Measurements from ENCODE around the gene AADAC.
"Not testable (repeated sequence)": the region's sequence is repeated elsewhere in the genome, so short reads cannot be mapped to it uniquely, and the experiment has no call there.

Gene AADAC

DNA sequence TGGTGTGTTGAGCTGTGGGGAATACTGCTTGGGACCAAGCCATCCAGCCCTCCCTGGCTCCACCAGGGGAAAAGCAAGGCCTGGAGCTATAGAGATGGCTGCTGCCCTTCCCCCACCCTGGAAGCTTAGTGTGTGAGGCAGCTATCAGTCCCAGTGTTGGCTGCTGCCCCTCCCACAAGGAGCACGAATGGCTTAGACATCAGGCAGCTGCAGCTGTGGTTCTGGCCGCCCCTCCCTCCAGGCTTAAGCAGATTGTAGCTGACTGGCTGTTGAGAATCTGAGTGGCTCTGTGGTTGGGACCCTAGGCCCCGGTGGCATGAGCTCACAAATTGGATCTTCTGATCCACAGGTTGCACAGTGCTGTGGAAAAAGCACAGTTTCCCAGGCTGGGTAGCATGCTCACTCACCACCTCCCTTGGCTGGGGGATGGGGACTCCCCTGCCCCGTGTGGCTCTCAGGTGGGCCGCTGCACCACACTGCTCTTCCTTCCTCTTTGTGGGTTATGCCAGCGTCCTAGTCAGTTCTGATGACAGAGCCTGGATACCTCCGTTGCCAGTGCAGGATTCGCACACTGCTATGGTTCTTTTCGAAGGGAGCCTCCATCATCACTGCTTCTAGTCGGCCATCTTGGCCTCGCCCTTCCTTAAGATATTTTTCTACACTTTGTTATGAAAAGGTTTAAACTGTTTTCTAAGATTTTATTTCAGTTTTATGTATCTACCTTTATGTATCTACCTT is 38.3 kb downstream of the AADAC start:
- DNase-seq (ENCODE audit: low spot score), result no peak
- FAIRE-seq, result no peak

DNA sequence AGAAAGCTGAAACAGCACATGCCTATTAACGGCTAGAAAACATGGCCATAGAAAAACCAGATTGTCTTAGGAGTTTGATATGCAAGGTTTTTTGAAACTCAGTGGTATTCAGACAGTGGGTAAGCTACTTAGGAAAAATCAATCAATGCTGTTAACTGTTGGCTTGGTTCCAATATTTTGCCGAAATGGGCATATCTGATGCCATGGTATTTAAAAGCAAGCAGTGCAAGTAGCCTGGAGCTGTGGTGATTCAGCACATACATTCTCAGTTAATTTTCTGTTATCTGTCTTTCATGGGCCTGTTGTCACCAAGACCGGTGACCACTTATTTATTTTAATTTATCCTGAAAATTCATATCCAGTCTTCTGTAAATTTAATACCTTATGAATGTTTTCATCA is 42.2 kb downstream of the AADAC start:
- FAIRE-seq, result no peak
- DNase-seq (ENCODE audit: low spot score), result no peak

DNA sequence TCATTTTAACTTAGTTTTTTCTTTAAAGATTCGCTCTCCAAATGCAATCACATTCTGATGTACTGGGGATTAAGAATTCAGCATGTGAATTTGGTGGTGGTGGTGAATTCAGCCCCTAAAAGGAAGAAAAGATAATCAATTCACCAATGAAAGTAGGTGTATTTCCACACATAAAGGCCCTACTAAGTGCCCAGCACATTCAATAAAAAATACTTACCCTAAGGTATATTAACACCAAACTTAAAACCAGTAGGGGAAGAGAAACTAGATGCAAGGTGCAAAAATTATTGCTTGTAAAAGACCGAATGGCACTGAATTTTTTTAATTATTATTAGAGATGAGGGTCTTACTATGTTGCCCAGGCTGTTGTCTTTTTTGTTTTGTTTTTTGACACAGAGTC is 42.7 kb downstream of the AADAC start:
- DNase-seq (ENCODE audit: low spot score) (no peak), FAIRE-seq (no peak)

DNA sequence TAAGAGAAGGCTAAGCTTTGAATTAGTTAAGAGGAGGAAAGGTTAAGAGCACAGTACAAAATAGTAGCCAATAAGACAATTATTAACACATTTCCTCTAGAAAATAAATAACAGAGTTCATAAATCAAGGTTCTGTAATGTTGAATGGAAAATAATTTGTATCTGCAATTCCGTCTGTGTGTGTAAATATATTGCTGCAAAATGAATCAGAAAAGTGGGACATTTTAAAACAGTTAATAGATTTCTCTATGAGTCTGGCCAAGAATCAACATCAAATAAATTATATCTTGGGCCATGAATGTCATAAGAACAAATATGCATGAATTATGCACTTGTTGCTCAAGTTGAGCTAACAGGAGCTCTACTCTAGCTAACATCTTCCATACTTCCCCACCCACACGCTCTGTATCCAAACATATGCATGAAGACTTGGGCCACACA is 45.3 kb downstream of the AADAC start:
- no peak for DNase-seq (ENCODE audit: low spot score)
- peak; percentile 54 for FAIRE-seq

DNA sequence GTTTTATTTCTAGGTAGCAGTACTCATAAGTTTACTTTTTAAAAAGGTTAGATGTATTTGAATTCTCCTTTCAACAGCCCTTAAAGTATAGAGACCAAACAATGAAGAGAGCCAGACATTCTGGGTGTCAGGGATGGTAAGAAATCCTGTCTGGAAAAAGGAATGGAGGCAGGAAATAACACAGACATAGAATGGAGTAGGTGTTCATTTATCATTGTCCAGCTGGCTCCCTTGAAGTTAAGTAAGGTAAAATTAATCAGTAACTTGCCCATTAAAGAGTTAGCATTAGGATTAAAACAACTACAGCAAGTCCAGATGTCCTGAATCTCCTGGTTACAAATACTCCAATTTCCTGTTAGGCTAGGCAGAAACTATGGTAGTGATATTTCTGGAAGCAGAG is 46.0 kb downstream of the AADAC start:
- peak; percentile 80 for FAIRE-seq
- DNase-seq (ENCODE audit: low spot score), result peak; percentile 51

DNA sequence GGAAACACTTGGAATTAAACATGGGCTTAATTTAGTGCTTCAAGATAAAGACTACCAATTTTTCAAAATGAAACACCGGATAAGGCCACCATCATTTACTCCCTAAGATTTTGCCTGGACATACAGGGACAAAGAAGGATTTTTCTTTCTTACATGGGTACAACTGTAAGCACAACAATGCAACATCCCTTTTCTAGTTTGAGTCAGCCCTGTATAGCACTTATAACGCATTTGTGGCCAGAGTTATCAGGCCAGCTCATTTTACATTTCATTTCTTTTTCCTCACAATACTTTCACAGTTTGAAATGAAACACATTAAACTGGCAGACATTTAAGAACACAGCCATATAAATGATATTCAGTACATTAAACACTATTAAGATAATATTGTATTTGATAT is 49.7 kb downstream of the AADAC start:
- DNase-seq (ENCODE audit: low spot score), result no peak
- FAIRE-seq, result no peak

DNA sequence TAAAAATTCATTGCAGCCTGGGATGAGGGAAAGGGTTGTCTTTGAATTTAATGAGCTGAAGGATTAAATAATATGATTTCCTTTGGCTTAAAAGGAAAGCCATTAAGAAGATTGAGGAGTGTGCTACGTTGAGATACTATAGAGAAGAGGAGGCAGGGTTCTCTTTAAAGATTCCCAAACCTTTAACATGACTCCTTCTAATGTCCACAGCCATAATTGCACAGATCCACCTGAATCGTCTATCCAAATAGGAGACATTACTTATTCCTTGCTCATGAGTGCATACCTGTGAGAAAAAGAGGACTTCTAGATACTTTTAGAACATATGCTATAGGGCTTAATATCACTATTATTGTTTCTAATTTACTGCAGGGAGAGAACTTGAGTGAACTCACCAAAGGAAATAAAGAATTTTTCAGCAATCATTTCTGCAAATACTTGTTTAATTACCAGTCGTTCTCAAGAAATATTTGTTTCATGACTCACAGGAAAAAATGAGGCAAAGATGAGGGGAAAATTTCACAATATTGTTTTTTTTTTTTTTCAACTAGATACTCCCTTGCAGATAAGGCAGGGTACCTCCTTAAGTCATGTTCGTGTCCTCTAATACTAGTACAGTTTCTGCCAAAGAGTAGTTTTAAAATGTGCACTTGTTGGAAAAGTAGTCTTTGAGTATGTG is 50.6 kb downstream of the AADAC start:
- FAIRE-seq (peak; percentile 76), DNase-seq (ENCODE audit: low spot score) (peak; percentile 42)

DNA sequence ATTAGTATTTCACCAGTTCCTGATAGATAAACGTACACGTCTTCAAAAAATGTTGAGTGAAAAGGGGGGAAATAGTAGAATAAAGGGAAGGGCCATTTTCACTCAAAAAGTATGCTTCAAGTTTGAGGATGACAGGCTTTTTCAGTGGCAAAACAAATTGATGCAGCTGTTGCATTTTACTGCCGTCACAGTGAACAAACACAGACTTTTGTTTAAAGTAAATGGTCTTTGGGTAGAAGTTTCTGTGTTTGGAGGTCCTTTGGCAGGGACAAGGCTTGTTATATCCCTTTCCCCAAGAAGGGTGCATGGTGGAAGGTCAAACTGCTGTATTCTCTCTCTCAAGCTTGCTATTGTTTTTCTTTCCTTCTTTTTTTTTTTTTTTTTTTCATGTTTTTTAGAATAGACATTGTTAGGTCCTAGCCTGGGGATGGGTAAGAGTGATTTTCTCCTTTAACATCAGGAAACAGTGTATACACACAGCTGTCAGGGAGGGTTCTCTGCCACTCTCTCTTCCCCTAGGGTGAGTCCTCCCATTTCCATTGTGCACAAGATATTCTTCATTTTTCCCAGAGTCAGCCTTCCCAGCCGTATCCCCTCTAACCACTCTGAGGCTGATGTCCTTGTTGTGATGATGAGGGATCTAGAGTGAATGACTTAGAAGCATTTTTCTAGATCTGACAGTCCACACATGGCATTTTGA is 52.9 kb downstream of the AADAC start:
- DNase-seq (ENCODE audit: low spot score), result no peak

DNA sequence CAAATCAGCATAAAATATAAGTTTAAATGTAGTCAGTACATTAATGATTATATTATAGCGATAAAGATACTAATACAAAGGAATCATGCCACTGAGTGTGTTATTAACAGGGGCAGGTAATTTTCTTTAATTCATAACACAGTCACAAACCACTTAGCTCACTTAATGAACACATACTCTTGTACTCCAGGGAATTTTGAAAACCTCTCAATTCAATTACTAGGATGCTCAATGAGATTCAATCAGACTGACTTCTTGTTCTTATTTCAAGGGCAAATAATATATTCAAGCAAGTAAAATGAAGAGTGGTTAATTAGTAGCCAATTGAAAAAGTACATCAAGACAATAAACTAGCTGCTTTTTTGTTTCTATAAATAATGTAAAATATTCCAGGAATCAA is 53.8 kb downstream of the AADAC start:
- no peak for FAIRE-seq
- no peak for DNase-seq (ENCODE audit: low spot score)

More for the DNA sequence above, 52.9 kb downstream of the AADAC start:
- no peak for FAIRE-seq

DNA sequence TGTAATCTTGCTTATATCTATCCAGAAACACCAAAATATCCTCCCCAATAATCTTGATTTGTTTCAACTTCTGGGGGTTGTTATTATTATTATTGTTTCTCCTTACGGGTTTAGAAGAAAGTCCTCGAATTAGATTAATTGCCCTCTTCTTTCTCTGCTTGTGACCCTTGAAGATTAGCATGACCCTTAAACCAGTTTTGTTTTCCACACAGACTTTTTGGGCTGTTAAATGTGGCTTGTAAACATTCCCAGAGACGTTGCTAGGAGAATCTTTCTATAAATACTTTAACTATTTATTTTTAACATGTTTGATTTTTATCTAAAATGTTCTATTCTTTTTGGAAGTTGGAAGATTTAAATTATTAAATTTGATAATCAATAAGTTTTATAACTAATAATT is 55.3 kb downstream of the AADAC start:
- peak; percentile 69 for FAIRE-seq
- no peak for DNase-seq (ENCODE audit: low spot score)

DNA sequence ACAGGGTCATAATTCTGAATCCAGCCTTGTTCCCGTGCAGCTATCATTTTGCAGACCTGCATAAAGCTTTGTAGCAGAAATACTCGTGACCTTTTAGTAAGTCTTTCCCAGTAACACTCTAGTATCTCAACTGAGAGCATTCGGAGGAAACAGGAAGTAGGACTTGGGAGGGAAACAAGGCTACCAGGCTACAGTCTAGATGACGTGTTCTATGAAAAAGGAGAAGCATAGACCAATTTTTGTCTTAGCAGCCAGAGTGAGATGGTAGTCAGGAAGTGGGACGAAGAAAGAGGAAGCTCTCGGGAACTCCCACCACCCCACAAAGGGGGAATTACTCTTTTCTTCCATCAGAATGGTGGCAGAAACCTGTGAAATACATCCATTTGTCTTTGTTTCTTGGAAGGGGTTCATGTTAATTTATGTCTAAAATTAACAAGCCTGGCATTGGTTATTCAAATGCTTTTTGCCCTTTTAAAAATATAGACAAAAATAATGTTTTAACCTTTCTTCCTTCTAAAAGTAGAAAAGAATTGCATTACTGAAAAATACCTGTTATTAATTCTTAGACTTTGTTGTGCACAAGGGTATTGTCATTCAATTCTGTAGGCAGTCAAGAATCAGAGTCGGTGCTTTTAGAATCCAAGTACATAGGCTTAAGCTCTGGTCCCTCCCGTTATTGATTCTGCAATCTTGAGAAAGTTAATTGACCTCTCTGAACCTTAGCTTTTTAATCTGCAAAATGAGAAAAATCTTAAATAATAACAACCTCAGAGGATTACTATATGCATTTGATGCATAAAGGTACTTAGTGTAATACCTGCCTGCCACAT is 57.9 kb downstream of the AADAC start:
- no peak for FAIRE-seq

DNA sequence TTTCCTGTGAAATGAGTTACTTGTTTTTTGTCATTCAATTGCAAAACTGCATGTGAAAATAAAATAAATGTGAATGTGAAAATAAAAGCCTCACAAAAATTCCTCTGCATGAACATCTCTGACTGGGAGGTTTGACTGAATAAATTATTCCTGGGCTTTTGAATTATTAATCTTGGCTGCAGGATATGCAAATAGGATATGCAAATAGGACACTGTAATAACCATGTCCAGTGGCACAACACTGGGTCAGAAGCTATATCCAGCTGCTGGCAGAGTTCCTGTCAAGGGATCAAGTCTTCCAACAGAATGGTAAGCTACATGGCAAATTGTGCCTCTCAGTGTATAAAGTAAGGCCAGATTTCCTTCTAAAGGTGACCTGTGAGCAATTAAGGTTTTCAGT is 59.5 kb downstream of the AADAC start, which contains the start of gene SUCNR1:
SUCNR1 (plus strand) TSS at position 246 of the 400 bp plus-strand sequence. CDS start 6,250 bp downstream, outside the sequence.
- DNase-seq (ENCODE audit: low spot score) (no peak), FAIRE-seq (no peak)

More for the DNA sequence above, 57.9 kb downstream of the AADAC start:
- no peak for DNase-seq (ENCODE audit: low spot score)

DNA sequence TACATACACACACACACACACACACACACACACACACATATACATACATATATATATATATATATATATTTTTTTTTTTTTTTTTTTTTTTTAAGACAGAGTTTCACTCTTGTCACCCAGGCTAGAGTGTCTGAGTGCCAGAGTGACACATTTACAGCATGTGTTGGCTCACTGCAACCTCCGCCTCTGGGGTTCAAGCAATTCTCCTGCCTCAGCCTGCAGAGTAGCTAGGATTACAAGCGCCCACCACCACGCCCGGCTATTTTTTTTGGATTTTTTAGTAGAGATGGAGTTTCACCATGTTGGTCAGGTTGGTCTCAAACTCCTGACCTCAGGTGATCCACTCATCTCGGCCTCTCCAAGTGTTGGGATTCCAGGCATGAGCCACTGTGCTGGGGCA is 60.2 kb downstream of the AADAC start:
- not testable (repeated sequence) for DNase-seq (ENCODE audit: low spot score); FAIRE-seq

DNA sequence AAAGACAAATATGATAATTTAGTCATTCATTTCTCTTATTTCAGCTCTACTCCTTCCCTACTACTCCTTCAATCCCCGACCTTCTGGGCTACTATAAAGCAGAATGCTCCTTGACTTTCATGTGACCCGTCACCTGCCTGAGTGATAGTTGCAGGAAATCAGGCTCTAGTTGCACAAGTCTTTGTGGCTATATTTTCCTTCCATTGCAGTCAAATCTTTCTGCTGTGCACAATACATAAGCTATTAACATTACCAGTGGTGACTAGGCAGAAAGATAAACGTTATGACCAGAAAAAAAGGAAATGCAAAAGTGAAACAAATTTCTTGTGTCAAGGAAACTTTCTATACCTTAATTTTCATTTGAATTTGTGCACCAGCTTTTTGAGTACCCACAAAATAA is 61.8 kb downstream of the AADAC start:
- peak; percentile 73 for DNase-seq (ENCODE audit: low spot score)
- peak; percentile 91 for FAIRE-seq

DNA sequence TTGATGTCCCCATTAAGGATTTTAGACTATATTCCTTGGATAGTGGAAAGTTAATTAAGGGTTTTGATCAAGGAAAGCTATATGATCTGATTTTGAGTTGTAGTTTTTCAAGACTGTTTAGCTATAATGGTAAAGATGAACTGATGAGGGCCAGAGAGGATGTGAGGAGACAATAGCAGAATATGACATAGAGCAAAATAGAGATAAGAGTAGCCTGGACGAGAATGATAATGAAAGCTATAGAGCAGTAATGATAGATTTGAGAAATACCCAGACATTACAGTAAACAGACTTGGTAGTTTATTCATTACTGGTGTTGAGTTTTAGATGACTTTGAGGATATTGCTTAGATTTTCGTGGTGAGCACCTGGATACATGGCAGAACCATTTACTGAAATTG is 63.4 kb downstream of the AADAC start:
- no peak for FAIRE-seq
- DNase-seq (ENCODE audit: low spot score), result no peak

Measured in RCC 7860 (cell line).